ENCODE data around the gene DCP1B.

DCP1B gene

GRCh38 chr12:2047752-2048151, 43.5 kb upstream of the DCP1B start:
- DNase-seq (ENCODE audit: low read depth, low spot score): no peak
- in situ Hi-C loops (cut with HindIII; ENCODE audit: low sequenced_read_pairs): no loop called here
- H3K4me3 ChIP-seq (ENCODE audit: low read depth, low read length): no peak overlapping the region
- no peak for TF ChIP-seq CTCF (IDR thresholded peaks at IDR 0.05; ENCODE audit: low read depth, low read length)

- H3K4me3 ChIP-seq (ENCODE audit: low read depth, low read length): no peak overlapping the region
- no peak for TF ChIP-seq CTCF (IDR thresholded peaks at IDR 0.05; ENCODE audit: low read depth, low read length)
- no peak for DNase-seq (ENCODE audit: low read depth, low spot score)
- in situ Hi-C loops (cut with HindIII; ENCODE audit: low sequenced_read_pairs): no loop called here
Measured at GRCh38 chr12:2046957-2047356, 42.7 kb upstream of the DCP1B start.

- H3K4me3 ChIP-seq (ENCODE audit: low read depth, low read length): no peak overlapping the region
- no peak for TF ChIP-seq CTCF (IDR thresholded peaks at IDR 0.05; ENCODE audit: low read depth, low read length)
- no peak for DNase-seq (ENCODE audit: low read depth, low spot score)
- in situ Hi-C loops (cut with HindIII; ENCODE audit: low sequenced_read_pairs): no loop called here
Measured at GRCh38 chr12:2044165-2044564, 39.9 kb upstream of the DCP1B start.

- no peak for DNase-seq (ENCODE audit: low read depth, low spot score)
- no peak overlapping the region for H3K4me3 ChIP-seq (ENCODE audit: low read depth, low read length)
- no peak for TF ChIP-seq CTCF (IDR thresholded peaks at IDR 0.05; ENCODE audit: low read depth, low read length)
- in situ Hi-C loops (cut with HindIII; ENCODE audit: low sequenced_read_pairs): no loop called here
Measured at GRCh38 chr12:2043054-2043453, 38.8 kb upstream of the DCP1B start.

- no peak for TF ChIP-seq CTCF (IDR thresholded peaks at IDR 0.05; ENCODE audit: low read depth, low read length)
- no peak for DNase-seq (ENCODE audit: low read depth, low spot score)
- no peak overlapping the region for H3K4me3 ChIP-seq (ENCODE audit: low read depth, low read length)
- in situ Hi-C loops (cut with HindIII; ENCODE audit: low sequenced_read_pairs): no loop called here
Measured at GRCh38 chr12:2039034-2039433, 34.8 kb upstream of the DCP1B start.

GRCh38 chr12:2035431-2036055, 31.3 kb upstream of the DCP1B start:
- no peak for TF ChIP-seq CTCF (IDR thresholded peaks at IDR 0.05; ENCODE audit: low read depth, low read length)
- in situ Hi-C loops (cut with HindIII; ENCODE audit: low sequenced_read_pairs): no loop called here
- peak overlapping the region; percentile 31 for H3K4me3 ChIP-seq (ENCODE audit: low read depth, low read length)
- DNase-seq (ENCODE audit: low read depth, low spot score): no peak
